Stimulated activated CD8-positive, alpha-beta memory T cell treated with anti-CD3 and anti-CD28 coated beads, Interleukin-7, amount 100 ng/mL, for 4 hours (primary cell): ENCODE results near the gene RAPGEF4.
"Not testable (repeated sequence)": the region's sequence is repeated elsewhere in the genome, so short reads cannot be mapped to it uniquely, and the experiment has no call there.

Experiments used
- DNase-seq, 2 donors: peaks; one replicate each; pipeline ENCODE4 v3.0.0-alpha.2; 2020; ENCODE audit warnings: low read depth in 2 of 2

The RAPGEF4 gene

DNA sequence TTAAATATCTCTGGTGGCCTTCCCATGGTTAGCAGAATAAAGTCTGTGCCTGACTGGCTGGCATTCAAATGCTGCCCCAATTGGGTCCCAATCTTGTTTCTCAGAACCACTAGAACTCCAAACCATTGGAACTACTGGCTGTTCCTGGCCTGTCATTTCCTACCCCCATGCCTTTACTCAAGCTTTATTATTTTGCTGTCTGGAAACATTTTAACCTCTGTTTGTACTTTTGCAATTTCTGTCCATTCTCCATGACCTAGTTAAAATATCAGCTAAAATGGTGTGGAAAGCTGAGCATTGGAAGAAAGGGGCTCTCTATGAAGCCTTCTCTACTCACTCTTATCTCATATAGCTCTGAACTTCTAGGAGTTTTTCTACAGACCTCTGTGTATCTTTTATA, 38.7 kb downstream of the RAPGEF4 start:
- DNase-seq: no peak

DNA sequence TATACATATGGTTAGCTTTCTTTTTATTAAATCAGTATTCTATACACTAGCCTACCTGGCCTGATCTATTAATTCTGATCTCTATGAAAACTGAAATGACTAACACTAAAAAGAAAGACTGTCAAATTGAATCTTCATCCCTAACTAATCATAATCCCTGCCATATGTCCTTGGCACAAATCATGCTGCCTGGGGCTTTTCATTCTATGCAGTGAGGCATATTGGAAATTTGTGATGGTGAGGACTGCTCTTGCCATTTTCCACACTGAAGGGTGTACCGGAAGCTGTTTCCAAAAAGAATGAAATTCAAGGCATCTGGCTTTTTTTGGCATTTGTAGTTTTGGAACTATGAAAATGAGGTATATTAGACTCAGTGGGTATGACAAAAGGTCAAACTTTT, 39.7 kb downstream of the RAPGEF4 start:
- DNase-seq: no peak

DNA sequence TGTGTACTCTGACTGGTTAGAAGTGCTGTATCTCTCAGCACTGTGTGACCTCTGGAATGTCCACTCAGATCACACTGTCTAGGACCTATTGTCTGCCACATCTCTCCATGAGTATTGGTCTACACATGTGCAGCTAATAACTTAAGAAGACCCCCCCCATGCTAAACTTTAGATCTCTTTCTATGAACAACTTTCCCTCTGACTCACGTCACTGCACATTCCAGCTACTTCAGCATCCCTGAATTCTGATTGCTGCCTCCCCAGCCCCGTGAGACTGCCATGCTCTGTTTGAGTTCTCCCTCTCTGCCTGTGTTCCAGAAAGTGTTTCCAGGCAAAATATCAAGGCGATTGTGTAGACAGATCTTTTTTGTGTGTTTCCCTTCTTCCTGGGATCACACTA, 41.8 kb downstream of the RAPGEF4 start:
- no peak for DNase-seq

DNA sequence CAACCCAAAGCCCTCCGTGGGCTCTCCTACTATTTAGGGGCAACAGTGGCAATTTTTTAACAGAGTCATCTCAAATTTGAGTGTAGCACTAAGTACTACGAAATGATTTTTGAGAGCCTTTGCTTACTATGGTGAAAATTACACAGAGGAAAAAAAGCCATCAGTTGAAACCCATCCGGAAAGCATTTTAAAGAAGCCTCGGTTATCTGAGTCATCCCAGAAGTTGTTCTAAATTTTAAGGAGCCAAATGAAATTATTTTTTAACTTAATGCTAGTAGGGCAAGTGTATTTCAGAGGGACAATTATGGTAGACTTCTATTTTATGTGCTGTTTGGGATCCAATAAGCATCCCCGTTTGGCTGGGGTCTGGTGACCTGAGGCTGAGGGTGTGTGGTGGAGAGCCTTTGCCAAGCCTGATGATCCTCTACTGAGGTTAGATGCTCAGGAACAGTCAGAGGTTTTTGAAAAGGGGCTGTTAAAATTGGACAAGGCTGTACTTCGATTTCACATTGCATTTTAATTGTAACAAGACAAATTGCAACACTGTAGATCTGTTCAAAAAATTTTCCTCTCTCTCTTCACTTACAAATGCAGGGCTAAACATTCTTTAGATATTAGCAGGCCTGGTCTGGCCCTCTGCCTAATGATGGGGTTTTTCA, 47.0 kb downstream of the RAPGEF4 start:
- DNase-seq: no peak

DNA sequence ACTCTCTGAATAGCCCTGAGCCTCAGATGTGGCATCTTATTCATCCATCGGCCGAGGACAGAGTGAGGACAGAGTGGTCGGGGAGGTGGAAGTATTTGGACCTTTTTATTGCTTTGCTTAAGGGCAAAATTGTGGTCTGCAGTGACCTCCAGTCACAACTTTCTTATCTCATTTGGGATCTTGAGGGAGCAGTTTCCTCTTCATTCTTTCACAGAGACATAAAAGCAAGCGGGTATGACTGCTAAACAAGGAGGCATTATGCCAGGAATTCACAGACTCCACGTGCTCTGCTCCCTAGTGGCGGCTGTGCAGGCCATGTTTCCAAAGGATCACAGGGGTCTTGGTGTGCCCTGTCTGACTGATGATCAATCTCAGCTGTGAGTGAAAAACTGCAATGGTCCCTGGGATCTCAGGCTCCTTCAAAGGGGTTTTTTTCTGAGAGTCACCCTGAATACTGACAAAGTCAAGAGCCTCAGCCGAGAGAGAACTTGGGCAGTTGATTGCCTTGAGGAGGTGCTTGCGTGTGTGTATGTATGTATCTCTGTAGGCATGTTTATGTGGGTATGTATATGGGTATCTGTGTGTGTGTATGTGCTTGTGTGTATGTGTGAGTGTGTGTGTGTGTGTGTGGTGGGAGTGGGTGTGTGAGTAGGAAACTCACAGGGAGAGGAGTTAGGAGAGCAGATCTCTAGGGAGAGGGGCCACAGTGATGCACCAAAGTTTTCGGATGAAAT, 47.7 kb downstream of the RAPGEF4 start:
- no peak for DNase-seq

DNA sequence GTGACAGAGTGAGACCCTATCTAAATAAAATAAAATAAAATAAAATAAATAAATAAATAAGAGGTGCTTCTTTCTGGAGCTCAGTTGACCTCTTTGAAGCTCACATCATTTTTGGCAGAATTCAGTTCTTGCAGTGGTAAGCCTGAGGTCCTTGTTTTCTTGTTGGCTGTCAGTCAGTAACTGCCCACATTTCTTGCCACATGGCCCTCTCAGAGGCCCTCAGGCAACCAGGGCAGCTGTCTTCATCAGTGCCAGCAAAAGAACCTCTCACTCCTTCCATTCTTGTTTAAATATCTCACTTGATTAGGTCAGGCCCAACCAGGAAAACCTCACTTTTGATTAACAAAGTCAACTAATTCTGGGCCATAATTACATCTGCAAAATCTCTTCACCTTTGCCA, 53.2 kb downstream of the RAPGEF4 start:
- DNase-seq: no peak

DNA sequence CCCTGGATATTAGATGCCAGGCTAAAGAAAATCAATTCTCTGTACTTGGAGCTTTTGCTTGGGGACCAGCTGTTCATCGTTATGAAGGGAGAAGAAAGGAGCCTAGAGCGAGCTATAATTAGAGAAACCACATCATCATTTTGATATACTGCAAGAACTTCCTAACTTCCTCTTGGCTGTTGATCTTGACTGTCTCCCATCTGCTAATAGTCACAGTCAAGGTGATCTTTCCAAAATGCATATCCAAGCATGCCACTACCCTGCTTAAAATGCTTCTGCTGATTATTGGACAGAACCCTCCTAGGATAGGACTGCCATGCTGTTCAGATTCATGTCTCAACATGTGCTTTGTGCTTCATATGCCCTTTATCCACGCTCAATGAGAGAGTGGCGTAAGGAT, 54.8 kb downstream of the RAPGEF4 start:
- DNase-seq: no peak

DNA sequence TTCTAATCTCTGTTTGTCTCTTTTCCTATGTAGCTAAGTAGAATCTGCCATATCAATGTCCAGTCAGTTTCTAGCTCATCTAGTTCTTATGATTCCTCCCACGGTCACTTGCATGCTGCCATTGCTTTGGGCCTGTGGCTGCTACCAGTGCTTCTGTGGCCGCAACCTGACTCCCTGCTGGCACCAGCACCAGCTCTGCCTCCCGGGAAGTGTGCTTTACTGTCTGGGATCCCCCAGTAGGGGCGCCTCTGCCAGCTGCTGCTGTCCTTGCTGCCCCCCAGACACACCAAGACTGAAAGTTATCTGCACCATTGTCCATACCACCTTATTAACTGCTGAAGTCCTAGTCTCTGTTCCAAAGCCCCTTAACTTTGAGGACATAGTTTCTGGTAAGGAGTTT, 56.3 kb downstream of the RAPGEF4 start:
- no peak for DNase-seq

DNA sequence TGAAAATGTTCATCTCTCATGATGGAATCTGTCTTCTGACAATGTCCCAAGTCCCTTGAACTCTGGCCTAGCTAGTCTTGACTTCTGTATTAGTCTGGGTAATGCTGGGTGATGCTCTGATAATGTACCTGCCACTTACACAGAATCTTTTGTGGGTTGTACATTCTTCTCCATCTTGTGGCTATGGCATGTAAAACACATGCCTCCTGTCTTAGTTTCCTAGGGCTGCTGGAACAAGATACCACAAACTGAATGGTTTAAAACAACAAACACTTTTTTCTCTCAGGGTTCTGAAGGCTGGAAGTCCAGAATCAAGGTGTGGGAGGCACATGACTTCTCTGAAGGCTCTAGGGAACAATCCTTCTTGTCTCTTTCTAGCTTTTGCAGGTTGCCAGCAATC, 57.1 kb downstream of the RAPGEF4 start:
- no peak for DNase-seq

DNA sequence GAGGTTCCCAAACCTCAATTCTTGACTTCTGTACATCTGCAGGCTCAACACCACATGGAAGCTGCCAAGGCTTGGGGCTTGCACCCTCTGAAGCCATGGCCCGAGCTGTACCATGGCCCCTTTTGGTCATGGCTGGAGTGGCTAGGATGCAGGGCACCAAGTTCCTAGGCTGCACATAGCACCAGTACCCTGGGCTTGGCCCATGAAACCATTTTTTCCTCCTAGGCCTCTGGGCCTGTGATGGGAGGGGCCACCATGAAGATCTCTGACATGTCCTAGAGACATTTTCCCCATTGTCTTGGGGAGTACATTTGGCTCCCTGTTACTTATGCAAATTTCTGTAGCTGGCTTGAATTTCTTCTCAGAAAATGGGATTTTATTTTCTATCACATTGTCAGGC, 67.7 kb downstream of the RAPGEF4 start:
- not testable (repeated sequence) for DNase-seq

DNA sequence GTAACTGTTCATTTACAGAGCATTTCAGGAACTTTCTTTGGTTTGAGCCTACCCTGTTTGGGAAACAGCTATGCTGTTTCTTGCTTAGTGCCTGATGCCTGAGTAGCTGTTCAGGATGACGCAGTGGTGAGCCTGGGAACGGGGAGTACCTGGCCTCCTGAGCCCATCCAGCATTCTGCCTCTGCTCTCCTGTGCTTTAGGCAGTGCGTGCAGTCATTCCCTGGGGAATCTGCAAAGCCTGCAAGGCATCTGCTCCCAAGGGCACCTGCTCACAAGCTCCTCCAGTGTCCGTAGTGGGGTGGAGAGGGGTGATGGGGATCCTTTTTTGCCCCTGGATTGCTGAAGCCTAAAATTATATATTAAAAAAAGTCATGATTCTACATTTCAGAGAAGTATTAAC, 68.8 kb downstream of the RAPGEF4 start:
- no peak for DNase-seq

DNA sequence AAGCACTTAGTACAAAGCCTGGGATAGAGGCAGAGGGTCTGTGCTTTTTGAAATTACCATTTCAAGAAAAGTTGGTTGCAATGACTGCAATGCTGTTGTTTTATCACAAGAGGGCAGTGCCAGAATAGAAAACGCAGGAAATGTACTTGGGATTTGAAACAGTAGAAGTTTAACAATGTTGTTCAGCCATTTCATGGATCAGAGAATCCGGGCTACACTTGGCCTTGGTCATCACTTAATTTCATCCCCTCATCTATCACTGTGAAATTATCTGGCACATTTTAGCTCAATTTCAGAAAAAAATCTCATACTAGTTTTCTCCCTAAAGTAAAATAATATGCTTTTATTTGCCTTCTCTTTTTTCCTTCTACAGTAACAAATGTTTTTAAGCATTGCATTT, 70.8 kb downstream of the RAPGEF4 start:
- no peak for DNase-seq

DNA sequence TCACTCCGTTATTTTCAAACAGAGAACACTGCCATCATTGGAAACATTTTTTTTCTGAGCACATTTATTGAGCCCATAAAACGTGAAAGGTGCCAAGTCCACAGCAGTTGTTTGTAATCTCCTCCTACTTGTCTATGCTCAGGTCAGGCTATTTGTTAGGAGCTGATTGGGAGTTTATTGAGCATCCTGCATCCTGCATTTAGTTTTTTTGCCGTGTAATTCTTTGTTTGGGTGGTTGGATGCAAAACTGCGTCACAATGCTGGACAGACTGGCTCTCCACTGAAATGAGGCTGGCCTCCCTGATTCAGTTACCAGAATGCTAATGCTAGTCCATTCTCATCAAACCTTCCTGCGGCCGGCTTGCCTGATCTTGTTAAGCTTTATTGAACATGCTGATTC, 71.4 kb downstream of the RAPGEF4 start:
- DNase-seq: no peak

DNA sequence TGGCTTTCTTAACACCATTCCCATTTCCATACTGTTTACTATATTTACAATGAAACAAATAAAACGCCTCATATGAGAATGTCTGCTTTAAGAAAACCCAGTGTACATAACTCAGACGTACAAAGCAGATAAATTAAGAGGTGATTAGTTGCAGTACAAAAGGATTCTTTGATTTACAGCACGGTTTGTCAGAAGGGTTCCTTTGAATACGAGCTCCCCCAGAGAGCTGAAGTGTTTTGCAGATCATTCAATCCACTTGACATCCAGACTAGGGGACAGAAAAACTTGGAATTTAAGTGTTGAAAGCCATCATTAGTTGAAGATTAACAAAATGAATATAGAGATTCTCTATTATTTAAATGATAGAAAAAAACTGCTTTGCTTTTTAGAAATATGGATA, 72.5 kb downstream of the RAPGEF4 start:
- no peak for DNase-seq

DNA sequence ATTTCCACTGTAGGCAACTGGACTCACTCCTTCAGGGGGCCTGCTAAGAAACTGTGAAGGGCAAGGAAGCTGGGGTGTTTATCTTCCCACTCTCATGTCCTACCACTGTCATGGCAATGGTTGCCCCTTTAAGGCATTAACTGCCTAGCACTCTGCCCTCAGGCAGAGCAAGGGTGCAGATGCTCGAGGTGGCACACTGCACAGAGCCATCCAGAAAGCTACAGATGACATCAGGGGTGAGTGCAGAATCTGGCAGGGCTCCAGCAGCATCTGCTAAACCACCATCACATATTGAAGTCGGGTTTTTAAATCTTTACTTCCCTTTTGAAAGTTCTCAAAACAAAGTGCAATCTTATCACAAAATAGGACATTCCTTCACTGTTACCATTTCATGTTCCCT, 75.4 kb downstream of the RAPGEF4 start:
- no peak for DNase-seq

DNA sequence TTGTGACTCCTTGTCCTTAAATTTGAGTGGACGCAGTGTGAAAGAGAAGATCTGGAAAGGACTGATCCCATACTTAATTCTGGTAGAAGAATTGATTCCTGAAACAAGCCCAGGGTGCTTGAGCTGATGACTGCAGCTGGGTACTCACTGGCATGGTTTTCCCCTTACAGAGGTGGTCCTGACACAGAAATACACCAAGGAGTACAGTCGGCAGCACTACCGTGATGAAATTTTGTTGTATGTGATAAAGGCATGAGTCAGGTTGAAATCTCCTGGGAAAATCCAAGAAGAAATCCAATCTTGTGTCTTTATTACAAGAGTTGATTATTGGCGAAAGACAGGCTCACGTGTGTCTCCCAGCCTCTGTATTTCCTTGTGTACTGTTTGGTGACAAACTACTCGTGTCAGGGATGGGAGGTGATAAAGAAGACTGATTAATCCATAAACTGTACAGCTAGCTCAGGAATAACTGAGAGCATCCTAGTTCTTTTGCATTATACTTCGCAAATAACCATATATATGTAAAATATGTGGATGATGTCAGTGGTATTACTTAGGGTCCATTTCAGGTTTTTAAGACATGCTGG, 76.6 kb downstream of the RAPGEF4 start:
- no peak for DNase-seq

DNA sequence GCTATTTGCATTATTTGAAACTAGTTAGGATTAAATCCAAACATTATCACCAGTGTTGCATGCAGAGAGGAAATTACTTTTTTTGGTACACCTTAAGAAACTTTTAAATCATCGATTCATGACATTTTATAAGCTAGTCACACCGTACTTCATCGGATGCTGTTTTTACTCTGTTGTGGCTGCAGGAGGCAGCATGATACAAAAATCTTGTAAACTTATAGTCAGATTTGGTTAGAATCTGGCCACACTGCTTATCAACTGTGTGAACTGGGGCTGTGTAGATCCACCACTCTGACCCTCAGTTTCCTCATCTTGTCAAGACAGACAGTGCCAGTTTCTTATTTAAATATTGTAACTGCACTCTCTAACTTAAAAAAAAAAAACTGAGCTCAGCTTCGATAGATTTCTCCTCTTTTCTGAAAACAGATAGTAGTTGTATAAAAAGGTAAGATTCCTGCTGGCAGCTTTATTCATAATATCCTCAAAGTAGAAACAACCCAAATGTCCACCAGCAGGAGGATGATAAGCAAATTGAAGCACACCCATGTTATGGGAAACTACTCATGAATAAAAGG, 77.8 kb downstream of the RAPGEF4 start:
- DNase-seq: no peak

DNA sequence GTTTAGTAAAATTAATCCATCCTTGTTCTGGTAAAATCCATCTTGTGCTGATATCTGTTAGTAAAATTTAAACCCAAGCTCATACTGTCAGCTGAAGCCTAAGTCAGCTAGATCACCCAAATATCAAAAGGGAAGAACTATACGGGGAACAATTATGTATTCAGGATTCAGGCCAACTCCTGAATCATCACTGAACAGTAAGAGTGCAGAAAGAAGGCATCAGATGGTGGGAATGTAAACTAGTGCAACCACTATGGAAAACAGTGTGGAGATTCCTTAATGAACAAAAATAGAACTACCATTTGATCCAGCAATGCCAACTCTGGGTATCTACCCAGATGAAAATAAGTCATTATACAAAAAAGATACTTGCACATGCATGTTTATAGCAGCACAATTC, 81.8 kb downstream of the RAPGEF4 start:
- no peak for DNase-seq

DNA sequence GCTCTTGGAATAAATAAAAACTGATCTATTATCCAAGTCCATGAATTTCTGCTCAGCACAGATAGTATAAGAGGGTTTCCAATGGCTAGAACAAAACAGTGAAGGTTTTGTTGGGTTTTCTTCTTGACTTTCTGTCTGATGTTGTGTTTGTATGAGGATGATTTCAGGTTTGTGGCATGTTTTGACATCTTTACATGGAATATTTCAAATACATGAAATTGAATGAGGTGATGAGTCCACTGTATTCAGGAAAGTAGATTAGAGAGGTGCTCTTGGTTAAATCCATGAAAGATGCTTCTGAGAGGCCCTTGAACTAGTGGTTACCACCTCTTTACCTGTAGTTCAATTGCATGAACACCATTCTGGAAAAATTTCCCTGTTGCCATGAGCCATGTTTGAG, 84.3 kb downstream of the RAPGEF4 start:
- no peak for DNase-seq

DNA sequence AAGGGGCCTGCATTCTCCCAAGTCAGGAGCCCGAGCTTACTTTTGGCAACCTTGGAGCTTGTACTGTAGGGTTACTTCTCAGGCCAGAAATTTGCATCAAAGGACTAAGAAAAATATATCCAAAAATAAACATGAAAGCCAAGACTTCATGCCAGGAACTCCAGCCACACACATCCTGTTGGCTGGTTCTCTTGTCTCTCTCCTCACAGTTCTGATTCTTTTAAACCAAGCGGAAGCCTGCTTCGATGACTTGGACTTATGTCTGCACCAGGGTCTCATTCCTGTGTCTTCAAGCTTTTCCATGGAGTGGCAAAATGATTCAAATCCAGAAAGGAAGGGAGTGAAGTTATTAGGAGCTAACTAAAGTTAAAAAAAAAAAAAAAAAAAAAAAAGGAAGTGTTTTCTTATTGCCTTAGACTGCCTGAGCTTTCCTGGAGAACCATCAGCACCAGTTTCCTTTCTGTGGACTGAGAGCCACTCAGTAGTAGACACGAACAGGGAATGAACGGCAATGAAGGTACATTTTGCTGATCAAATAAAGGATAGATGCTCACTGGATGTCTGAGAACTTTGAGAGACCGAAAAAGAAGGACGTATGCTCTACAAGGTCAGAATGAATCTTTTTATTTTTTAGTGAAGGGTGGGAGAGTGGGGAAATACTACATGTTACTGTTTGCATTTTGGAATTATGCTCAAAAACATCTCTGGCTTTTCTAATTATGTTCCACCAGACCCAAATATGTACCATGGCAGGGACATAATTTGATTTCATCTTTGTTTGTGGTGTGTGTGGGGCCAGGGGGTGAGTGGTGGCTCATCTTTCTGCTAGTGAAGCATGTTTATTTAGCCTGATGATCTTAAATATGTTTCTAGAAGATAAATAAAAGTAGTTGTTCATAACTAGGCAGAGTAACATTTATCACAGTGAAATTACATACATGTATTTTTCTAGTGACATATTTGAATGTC, 86.0 kb downstream of the RAPGEF4 start:
- DNase-seq: no peak

DNA sequence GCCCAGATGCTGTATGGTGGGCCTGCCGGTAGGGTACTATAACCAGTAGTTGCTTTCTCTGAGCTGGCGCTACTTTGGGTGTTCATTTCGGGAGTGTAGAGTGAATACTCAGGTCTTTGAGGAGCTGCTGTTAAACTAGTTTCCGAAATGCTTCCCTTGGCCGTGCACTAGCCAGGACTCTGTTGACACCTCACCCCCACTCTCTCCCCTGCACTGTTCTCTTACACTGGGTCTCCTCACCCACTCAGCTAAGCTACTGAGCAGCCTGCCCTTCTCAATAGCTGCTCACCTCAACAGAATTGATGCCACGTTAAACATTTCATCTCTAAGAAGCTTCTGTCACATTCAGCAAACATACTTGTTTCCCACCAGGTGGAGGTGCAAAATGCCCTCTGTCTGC, 86.9 kb downstream of the RAPGEF4 start:
- DNase-seq: no peak
